GM23338 (cell line): ENCODE results near the gene KDR. TPM values are rescaled to one million over a fixed set of nuclear protein-coding genes. Genes with fewer than 3 reads are reported as not detected.

ENCODE experiments used
- ATAC-seq: fragments of 200-7000 bp; cut with Tn5 transposase; 3 replicates; pipeline ENCODE4 v1.9.1; 2020
- DNase-seq: peaks from one replicate; pipeline ENCODE4 v3.0.0-alpha.2; 2015; ENCODE audit warnings: low spot score
- H2AFZ ChIP-seq: fragments of 200-600 bp; sonication (generic); 2 replicates; pipeline ENCODE4 v1.8.0; 2016; ENCODE audit warnings: antibody characterized with exemption, mild to moderate bottlenecking, moderate library complexity
- H3F3A ChIP-seq: fragments of 200-600 bp; sonication (generic); replicated peaks from 2 replicates; pipeline ENCODE4 v1.8.0; 2017; ENCODE audit warnings: antibody characterized with exemption, mixed run types, low read depth
- H3K27ac ChIP-seq: fragments of 200-600 bp; sonication (generic); 2 replicates; pipeline ENCODE4 v1.6.1; 2016; ENCODE audit warnings: low read depth
- H3K27me3 ChIP-seq: fragments of 200-600 bp; sonication (generic); 2 replicates; pipeline ENCODE4 v1.8.0; 2016; ENCODE audit warnings: mild to moderate bottlenecking, mixed run types, moderate library complexity; ENCODE audit not compliant: insufficient read depth
- H3K36me3 ChIP-seq: fragments of 200-600 bp; sonication (generic); 2 replicates; pipeline ENCODE4 v1.8.0; 2016; ENCODE audit warnings: mild to moderate bottlenecking; ENCODE audit not compliant: insufficient read depth
- H3K4me1 ChIP-seq: fragments of 200-600 bp; sonication (generic); 2 replicates; pipeline ENCODE4 v1.8.0; 2016; ENCODE audit warnings: mild to moderate bottlenecking, moderate library complexity; ENCODE audit not compliant: insufficient read depth
- H3K4me2 ChIP-seq: fragments of 200-600 bp; sonication (generic); 2 replicates; pipeline ENCODE4 v1.7.1; 2017; ENCODE audit warnings: mixed run types
- H3K4me3 ChIP-seq: fragments of 200-600 bp; sonication (generic); 2 replicates; pipeline ENCODE4 v1.6.1; 2016; ENCODE audit warnings: mixed run types
- H3K79me2 ChIP-seq: fragments of 200-600 bp; sonication (generic); replicated peaks from 2 replicates; pipeline ENCODE4 v1.8.0; 2017; ENCODE audit warnings: mild to moderate bottlenecking; ENCODE audit not compliant: insufficient read depth
- H3K9me2 ChIP-seq: fragments of 200-600 bp; sonication (generic); 2 replicates; pipeline ENCODE4 v1.8.0; 2017; ENCODE audit not compliant: insufficient read depth
- H4K20me1 ChIP-seq: fragments of 200-600 bp; sonication (generic); replicated peaks from 2 replicates; pipeline ENCODE4 v1.8.0; 2017; ENCODE audit warnings: mild to moderate bottlenecking; ENCODE audit not compliant: insufficient read depth
- H3K27ac Mint-ChIP-seq: 2 replicates; pipeline ENCODE4 v1.8.0; 2020; ENCODE audit warnings: inconsistent platforms, mild to moderate bottlenecking, moderate library complexity, mixed read lengths
- H3K27me3 Mint-ChIP-seq: 3 replicates; pipeline ENCODE4 v1.8.0; 2022; ENCODE audit warnings: low read depth, mild to moderate bottlenecking, moderate library complexity, mixed read lengths, inconsistent platforms; ENCODE audit not compliant: insufficient read depth, poor library complexity
- H3K36me3 Mint-ChIP-seq: 3 replicates; pipeline ENCODE4 v1.8.0; 2021; ENCODE audit warnings: low read depth, mild to moderate bottlenecking, inconsistent platforms, moderate library complexity, mixed read lengths
- H3K4me1 Mint-ChIP-seq: 3 replicates; pipeline ENCODE4 v1.8.0; 2020; ENCODE audit warnings: mild to moderate bottlenecking, inconsistent platforms, mixed read lengths
- H3K4me3 Mint-ChIP-seq: 3 replicates; pipeline ENCODE4 v1.8.0; 2021; ENCODE audit warnings: moderate library complexity, mild to moderate bottlenecking, inconsistent platforms, mixed read lengths
- H3K9me3 Mint-ChIP-seq: 3 replicates; pipeline ENCODE4 v1.8.0; 2020; ENCODE audit warnings: moderate library complexity, mild to moderate bottlenecking, inconsistent platforms, mixed read lengths
- EZH2 ChIP-seq: fragments of 200-600 bp; sonication (generic); IDR thresholded peaks from one replicate; pipeline ENCODE4 v1.8.0; 2017; ENCODE audit warnings: antibody characterized with exemption, mild to moderate bottlenecking, low read depth; ENCODE audit not compliant: unreplicated experiment
- NANOG ChIP-seq: IDR thresholded peaks from 2 replicates; pipeline ENCODE4 v1.6.1; 2016; ENCODE audit warnings: antibody characterized with exemption, borderline replicate concordance
- POLR2AphosphoS5 ChIP-seq: IDR thresholded peaks from 2 replicates; pipeline ENCODE4 v1.6.1; 2016; ENCODE audit warnings: antibody characterized with exemption, low read depth
- ZNF331 ChIP-seq: fragments of 250-450 bp; sonication (Bioruptor Pico); IDR thresholded peaks from 2 replicates; pipeline ENCODE4 v1.5.0; 2020; ENCODE audit warnings: low read depth, mild to moderate bottlenecking, moderate library complexity
- polyA plus RNA-seq: library from polyadenylated mRNA; unstranded; fragments of >200 nt; fragmentation: Nextera tagmentation; extraction: Ambion mirVana; gene quantifications from 2 replicates; pipeline ENCODE4 v1.2.1, GENCODE V29; 2016
- total RNA-seq: library from RNA; depleted of rRNA; stranded (reverse); fragments of >200 nt; shearing (Covaris generic); gene quantifications from 2 replicates; pipeline ENCODE4 v1.2.3, GENCODE V29; 2014
- TF ChIP-seq, protein P1 (sequence below): fragments of 250-450 bp; sonication (Bioruptor Pico); IDR thresholded peaks from 2 replicates; pipeline ENCODE4 v1.5.0; 2020; ENCODE audit warnings: mild to moderate bottlenecking, moderate library complexity
- TF ChIP-seq, protein P2 (sequence below): IDR thresholded peaks from 2 replicates; pipeline ENCODE4 v1.6.1; 2016; ENCODE audit warnings: antibody characterized with exemption

The KDR gene
- total and polyA plus RNA-seq, 2 experiments from 2014 or later: 27.9 to 109 TPM

DNA sequence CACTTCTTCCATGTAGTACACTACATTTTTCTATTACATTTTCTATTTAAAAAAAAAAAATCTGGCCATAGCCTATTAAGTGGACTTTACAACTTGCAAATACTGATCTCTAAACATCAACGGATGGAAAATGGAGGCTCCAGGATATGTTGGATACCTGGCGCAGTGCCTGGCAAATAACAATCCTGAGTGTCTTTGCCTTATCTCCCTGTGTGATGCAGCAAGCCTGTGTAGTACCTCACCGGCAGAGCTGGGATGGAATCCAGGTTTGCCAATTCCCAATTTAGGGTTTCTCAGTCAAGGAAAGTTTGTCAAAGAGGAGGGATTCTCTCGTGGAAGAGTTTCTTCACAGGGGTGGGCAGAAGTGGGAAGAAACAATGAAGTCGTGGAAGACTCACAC, 93.2 kb downstream of the KDR start (continued):
- TF ChIP-seq, protein P1, sequence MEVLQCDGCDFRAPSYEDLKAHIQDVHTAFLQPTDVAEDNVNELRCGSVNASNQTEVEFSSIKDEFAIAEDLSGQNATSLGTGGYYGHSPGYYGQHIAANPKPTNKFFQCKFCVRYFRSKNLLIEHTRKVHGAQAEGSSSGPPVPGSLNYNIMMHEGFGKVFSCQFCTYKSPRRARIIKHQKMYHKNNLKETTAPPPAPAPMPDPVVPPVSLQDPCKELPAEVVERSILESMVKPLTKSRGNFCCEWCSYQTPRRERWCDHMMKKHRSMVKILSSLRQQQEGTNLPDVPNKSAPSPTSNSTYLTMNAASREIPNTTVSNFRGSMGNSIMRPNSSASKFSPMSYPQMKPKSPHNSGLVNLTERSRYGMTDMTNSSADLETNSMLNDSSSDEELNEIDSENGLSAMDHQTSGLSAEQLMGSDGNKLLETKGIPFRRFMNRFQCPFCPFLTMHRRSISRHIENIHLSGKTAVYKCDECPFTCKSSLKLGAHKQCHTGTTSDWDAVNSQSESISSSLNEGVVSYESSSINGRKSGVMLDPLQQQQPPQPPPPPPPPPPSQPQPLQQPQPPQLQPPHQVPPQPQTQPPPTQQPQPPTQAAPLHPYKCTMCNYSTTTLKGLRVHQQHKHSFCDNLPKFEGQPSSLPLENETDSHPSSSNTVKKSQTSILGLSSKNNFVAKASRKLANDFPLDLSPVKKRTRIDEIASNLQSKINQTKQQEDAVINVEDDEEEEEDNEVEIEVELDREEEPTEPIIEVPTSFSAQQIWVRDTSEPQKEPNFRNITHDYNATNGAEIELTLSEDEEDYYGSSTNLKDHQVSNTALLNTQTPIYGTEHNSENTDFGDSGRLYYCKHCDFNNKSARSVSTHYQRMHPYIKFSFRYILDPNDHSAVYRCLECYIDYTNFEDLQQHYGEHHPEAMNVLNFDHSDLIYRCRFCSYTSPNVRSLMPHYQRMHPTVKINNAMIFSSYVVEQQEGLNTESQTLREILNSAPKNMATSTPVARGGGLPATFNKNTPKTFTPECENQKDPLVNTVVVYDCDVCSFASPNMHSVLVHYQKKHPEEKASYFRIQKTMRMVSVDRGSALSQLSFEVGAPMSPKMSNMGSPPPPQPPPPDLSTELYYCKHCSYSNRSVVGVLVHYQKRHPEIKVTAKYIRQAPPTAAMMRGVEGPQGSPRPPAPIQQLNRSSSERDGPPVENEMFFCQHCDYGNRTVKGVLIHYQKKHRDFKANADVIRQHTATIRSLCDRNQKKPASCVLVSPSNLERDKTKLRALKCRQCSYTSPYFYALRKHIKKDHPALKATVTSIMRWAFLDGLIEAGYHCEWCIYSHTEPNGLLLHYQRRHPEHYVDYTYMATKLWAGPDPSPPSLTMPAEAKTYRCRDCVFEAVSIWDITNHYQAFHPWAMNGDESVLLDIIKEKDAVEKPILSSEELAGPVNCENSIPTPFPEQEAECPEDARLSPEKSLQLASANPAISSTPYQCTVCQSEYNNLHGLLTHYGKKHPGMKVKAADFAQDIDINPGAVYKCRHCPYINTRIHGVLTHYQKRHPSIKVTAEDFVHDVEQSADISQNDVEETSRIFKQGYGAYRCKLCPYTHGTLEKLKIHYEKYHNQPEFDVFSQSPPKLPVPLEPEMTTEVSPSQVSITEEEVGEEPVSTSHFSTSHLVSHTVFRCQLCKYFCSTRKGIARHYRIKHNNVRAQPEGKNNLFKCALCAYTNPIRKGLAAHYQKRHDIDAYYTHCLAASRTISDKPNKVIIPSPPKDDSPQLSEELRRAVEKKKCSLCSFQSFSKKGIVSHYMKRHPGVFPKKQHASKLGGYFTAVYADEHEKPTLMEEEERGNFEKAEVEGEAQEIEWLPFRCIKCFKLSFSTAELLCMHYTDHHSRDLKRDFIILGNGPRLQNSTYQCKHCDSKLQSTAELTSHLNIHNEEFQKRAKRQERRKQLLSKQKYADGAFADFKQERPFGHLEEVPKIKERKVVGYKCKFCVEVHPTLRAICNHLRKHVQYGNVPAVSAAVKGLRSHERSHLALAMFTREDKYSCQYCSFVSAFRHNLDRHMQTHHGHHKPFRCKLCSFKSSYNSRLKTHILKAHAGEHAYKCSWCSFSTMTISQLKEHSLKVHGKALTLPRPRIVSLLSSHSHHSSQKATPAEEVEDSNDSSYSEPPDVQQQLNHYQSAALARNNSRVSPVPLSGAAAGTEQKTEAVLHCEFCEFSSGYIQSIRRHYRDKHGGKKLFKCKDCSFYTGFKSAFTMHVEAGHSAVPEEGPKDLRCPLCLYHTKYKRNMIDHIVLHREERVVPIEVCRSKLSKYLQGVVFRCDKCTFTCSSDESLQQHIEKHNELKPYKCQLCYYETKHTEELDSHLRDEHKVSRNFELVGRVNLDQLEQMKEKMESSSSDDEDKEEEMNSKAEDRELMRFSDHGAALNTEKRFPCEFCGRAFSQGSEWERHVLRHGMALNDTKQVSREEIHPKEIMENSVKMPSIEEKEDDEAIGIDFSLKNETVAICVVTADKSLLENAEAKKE (CRISPR knock-in tag): no peak

DNA sequence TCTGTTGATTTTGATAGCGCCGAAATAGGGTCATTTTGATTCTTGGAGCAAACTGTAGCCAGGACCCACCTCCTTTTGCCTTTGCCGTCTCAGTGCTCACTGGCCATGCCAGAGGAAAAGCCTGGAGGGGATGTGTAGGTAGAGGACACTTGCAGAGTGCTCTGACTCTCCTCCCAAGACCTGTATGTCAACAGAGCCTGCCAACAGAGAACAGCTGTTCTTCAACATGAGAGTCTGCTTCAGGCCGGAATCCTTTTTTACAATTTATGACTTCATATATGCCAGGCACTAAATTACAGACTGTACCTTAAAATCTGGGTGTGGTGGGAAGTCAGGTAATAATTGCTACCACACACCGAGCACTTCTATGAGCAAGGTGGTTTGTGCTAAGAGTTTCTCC, 94.2 kb downstream of the KDR start:
- H3K4me3 ChIP-seq: no peak overlapping the region
- no peak overlapping the region for H3K27ac Mint-ChIP-seq
- no peak for DNase-seq
- H3K4me1 Mint-ChIP-seq: peaks cover 15% of the 10 kb centered on the region; the same call in 2 of the 3 replicates
- H3K9me3 Mint-ChIP-seq: no peaks in the 10 kb centered on the region
- H3K4me2 ChIP-seq: no peak overlapping the region
- no peaks in the 10 kb centered on the region for H3K79me2 ChIP-seq
- no peaks in the 10 kb centered on the region for H3K9me2 ChIP-seq
- H3F3A ChIP-seq: no peaks in the 10 kb centered on the region
- no peaks in the 10 kb centered on the region for H3K36me3 Mint-ChIP-seq
- H3K27me3 Mint-ChIP-seq: peaks cover 2% of the 10 kb centered on the region
- peaks cover 8% of the 10 kb centered on the region for H3K4me1 ChIP-seq
- H4K20me1 ChIP-seq: no peaks in the 10 kb centered on the region
- H3K4me3 Mint-ChIP-seq: no peak overlapping the region
- H3K27me3 ChIP-seq: no peaks in the 10 kb centered on the region
- no peak for ATAC-seq
- no peak overlapping the region for H3K27ac ChIP-seq
- no peak overlapping the region; the same call in none of the 2 replicates for H2AFZ ChIP-seq
- no peaks in the 10 kb centered on the region for H3K36me3 ChIP-seq
- TF ChIP-seq, protein P1 (CRISPR knock-in tag): no peak
- TF ChIP-seq EZH2 (no peak), ZNF331 (no peak), NANOG (no peak), POLR2AphosphoS5 (no peak)
- TF ChIP-seq, protein P2, sequence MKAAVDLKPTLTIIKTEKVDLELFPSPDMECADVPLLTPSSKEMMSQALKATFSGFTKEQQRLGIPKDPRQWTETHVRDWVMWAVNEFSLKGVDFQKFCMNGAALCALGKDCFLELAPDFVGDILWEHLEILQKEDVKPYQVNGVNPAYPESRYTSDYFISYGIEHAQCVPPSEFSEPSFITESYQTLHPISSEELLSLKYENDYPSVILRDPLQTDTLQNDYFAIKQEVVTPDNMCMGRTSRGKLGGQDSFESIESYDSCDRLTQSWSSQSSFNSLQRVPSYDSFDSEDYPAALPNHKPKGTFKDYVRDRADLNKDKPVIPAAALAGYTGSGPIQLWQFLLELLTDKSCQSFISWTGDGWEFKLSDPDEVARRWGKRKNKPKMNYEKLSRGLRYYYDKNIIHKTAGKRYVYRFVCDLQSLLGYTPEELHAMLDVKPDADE: no peak
